SKM-1 (cell line): ENCODE measurements around the gene DGCR6L.
"Not testable (repeated sequence)": the region's sequence is repeated elsewhere in the genome, so short reads cannot be mapped to it uniquely, and the experiment has no call there.

Experiments
- DNase-seq: peaks from one replicate; lab custom pipeline; 2025; ENCODE audit not compliant: unreplicated experiment; lab: John Stamatoyannopoulos, UW

Gene DGCR6L

DNA sequence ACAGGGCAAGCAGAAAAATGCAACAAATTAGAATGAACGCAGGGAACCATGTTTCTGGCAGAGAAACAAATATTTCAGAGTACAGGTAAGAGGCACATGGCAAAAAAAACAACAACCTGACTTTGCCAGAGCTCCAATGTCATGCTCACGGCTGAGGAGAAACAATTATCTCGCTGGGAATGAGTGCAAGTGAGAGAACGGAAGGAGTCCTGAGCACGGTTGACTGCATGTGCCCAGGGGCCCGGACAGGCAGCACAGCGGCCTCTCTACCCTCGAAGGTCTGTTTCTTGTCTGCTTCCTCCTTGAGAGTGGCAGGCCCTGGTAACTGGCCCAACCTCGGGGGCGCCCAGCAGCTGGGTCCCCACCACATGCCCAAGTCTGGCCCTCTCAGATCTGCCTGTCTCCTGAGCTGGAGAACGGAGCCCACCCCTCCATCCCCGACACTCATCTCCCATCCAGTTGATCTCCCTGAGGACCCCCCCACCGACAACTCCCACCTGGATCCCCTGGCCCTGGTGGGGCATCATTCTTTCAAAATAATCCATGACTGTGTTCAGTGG, 27.1 kb downstream of the DGCR6L start:
- no peak for DNase-seq

DNA sequence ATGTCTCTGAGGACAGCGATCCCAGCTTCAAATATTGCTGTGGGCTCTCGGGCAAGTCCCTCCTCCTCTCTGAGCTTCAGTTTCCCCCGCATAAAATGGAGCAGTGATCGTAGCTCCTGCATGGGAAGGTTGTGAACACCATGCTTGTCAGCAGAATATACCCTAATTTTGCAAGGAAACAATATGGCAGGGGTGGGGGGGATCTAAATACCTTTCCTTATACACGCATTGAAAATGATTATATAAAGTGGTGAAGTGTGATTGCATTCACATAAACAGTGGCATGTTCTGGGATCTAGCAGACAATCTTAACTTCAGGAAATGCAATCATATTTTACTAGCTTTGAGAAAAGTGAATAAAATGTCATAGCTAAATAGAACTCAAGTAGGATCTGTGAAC, 27.8 kb downstream of the DGCR6L start:
- no peak for DNase-seq

GRCh38 chr22:20291604-20292063, 28.2 kb downstream of the DGCR6L start:
- DNase-seq, result no peak

DNA sequence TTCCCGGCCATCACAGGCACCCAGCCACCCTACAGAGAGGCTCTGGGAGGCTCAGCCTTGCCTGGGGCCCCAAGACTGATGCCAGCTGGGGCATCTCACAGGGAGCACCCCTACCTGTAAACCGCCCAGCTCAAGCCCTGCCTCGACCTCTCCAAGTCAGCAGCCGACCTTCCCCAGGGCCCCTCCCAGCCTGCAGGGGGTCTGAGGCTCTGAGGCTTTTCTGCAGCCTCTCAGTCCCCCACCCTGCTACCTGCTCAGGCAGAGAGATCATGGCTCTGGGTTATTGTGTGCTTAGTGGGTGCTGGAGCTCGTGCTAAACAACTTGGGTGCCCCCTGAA, 28.6 kb downstream of the DGCR6L start:
- DNase-seq, result no peak

DNA sequence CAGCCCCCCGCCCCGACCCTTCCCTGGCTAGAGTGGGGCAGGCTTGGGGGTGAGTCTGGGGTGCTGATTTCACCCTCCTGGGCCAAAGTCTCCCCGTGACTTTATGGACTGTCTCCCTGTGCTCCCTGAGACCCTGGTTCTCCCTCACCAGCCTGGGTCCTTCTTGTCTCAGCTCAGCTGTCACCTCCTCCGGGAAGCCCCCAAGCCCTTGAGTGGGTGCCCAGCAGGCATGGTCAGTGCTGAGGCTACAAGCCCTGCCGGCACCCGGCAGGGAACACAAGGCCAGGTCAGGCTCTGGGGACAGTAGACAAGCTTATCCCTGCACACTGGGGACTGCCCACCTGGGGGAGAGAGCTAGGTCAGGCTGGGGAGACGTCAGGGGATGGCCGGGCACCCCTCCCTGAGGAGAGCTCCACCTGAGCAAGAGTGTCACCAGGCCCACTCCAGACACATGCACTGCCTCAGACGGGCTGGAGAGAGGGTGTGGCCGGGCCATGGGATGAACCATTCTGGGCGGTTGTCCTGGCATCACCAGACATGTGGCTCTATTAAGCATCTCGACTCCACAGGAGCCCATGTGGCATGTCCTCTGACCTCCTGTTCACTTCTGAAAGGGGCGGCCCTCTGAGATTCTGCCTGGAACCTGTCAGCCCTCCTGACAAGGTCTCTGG, 29.1 kb downstream of the DGCR6L start:
- DNase-seq, result no peak

DNA sequence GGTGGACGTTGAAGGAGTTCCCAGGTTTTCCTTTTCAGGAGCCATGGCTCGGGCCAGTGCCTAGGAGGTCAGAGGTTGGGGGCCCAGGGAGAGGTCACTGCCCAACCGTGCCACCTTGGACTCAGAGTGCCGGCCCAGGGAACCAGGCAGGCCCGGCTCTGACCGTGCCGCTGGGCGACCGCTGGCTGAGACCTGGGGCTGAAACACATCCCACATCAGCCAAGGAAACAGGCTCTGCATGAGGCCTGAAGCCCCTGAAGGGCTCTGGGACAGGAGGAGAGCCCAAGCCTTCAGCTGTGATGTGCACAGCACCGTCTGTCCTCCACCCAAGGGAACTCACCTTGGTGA, 29.8 kb downstream of the DGCR6L start:
- DNase-seq, result no peak

DNA sequence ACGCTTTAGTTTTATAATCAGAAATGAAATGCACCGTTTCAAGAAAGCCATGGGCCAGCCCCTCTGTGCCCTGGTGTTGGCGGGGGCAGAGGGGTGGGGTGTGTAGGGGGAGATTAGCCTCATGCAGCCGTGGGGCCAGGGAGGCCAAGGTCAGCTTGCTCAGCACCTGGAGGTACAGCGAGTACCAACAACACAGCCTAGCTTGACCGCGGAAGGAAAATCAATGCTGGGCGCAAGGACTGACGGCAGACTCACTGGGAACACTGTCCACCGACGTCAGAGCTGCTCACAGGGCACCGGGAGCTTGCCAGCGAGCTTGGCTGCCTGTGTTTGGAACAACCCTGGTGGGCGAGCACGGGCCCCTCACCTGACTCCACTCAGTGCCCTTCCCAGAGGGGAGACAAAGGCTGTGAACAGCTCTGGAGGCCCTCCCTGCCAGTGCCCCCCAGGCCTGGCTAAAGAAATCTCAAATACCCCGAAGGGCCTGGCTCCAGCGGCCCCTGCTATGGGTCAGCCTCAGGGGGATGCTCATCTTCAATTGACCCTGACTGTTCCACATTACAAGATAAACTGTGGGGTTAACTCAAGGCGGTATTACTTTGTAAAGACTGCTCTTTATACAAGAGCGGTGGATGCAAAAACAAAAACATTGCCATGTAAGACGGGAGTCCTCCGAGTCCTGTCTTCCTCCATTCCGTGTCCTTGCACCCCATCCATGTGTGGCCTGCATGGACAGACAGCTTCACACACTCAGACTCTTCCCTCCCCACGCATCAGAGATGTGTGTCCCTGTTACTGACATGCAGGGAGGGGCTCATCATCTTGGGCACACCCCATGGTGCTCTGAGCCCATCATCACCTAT, 30.4 kb downstream of the DGCR6L start:
- not testable (repeated sequence) for DNase-seq

DNA sequence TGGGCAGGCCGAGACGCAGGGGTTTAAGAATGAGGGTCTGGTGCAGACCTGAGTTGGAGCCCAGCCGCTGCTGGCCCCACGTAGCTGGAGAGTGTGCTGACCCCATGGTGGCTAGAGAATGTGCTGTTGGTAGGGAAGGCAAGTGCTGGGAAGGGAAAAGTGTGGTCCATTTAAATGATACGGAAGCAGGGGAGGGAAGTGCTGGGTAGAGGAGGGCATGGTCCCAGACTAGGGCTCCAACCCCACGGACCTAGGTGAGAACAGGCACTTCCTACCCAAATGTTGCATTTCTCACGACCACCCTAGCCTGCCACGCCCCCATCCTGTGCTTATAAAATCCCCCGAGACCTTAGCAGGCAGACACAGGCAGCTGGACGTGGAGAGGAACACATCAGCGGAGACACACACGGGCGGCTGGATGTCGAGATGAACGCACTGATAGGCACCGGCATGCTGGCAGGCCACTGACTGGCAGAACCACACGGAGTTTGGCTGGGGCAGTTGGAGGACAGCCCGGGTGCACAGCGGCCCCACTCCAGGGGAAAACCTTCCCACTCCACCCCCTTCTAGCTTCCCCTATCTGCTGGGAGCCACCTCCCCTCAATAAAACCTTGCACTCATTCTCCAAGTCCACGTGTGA, 33.0 kb downstream of the DGCR6L start:
- DNase-seq, result not testable (repeated sequence)

GRCh38 chr22:20286312-20286660, 33.6 kb downstream of the DGCR6L start:
- not testable (repeated sequence) for DNase-seq

GRCh38 chr22:20285473-20286311, 34.2 kb downstream of the DGCR6L start:
- DNase-seq, result not testable (repeated sequence)

DNA sequence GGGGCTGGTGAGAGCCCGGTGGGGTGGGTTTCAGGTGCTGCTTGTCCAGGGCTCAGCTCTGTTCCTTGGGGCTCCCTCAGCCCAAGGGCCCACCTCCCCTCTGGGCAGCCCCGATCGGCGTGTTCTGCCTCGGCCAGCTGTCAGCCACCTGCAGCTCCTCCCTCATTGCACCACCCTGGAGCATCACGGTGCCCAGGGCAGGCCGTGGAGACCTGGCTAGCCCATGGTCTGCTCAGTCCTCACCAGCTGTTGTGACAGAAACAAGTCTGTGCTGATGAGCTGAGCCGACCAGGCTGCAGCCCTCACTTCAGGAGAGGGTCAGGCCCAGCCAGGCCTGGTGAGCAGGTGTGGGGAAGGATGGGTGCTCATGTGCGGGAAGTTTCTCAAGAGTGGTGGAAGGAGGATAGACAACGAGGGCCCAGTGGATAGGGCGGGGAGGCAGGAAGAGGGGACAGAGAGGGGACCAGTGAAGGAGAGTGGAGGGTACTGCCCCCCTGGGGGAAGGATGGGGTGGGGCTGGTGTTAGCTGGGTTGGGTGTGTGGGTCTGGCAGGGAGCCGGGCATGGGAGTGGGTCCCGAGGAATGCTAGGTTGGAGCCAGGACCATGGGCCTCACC, 35.3 kb downstream of the DGCR6L start:
- DNase-seq, result no peak

GRCh38 chr22:20283674-20284066, 36.2 kb downstream of the DGCR6L start:
- no peak for DNase-seq

GRCh38 chr22:20282901-20283673, 36.8 kb downstream of the DGCR6L start:
- DNase-seq, result no peak

DNA sequence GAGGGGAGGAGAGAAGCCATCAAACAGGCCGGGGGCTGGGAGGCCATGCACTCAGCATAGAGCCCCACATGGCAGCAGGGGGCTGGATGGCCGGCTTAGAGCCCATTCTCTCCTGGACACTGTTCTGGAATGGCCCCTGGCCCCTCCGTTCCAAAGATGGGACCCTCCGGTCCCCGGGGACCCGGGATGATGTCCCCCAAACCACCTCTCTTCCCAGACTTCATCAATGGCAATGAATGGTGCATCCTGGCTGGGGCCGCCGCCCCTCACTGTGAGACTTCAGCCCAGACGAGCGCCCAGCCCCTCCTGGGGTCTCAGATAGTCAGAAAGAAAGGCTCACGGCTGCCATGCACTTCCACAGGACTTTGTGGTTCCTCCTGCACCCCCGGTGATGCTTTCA, 38.0 kb downstream of the DGCR6L start:
- DNase-seq, result no peak

DNA sequence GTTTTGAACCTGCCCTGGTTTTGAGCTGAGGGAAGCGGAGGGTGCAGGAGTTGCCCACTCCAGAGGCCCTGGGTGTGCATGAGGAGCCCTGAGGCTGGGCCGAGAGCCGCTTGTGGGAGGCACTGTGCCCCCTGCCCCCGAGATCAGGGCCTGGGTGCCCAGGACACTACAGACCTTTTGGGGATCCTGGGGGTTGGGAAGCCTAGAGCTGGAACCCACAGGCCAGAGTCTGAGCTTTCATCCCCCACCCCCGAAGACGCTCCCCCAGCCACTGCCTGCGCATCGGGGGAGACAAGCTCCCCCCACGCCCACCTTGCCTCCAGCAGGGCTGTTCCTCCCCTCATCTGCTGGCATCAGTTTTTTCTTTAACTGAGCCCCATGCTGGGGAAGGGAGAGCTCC, 38.4 kb downstream of the DGCR6L start:
- DNase-seq, result not testable (repeated sequence)

- no peak for DNase-seq
Measured at GRCh38 chr22:20280866-20281265, 39.0 kb downstream of the DGCR6L start.

- DNase-seq, result not testable (repeated sequence)
Measured at GRCh38 chr22:20280163-20280562, 39.7 kb downstream of the DGCR6L start.

- no peak for DNase-seq
Measured at GRCh38 chr22:20279662-20280134, 40.2 kb downstream of the DGCR6L start.

DNA sequence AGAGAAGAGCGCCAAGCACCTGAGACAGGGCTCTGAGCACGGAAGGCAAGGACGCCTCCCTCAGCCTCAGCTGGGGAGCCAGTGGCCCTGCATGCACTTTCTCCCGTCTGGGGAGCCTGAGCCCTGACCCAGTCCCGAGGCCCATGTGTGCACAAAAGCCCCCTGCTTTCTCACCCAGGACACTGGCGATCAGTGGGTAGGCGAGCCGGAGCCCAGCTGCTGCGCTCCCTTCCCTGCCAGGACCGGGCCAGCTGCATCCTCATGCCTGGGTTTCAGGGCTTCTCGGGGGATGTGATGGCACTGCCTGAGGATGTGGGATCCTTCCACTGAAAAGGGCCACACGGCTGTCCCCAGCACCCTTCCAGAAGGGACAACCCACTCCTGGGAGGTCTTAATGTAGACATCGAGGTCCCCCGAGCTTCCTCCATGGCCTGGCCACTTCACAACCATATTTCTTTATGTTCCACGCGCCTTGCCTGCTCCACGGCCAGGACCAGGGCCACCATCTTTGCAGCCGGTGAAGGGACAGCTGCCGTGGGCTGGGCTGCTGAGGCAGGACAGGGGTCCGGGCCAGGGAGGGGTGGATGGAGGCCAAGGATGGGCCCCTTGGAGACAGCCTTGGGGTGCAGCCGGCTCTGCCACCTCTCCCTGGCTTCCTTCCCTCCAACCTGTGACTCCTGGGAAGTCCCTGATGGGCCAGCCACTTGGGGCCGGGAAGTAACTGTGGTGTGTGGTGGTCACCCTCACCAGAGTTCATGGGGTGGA, 41.0 kb downstream of the DGCR6L start:
- DNase-seq, result not testable (repeated sequence)
